ENCODE measurements around the gene NAP1L4. TPM values are rescaled to one million over a fixed set of nuclear protein-coding genes. Genes with fewer than 3 reads are reported as not detected.

NAP1L4 gene
- total and polyA plus RNA-seq, 2 donors (not counting 1 experiment from before 2014, with no cell fraction given) = 62.1 to 133 TPM

DNA sequence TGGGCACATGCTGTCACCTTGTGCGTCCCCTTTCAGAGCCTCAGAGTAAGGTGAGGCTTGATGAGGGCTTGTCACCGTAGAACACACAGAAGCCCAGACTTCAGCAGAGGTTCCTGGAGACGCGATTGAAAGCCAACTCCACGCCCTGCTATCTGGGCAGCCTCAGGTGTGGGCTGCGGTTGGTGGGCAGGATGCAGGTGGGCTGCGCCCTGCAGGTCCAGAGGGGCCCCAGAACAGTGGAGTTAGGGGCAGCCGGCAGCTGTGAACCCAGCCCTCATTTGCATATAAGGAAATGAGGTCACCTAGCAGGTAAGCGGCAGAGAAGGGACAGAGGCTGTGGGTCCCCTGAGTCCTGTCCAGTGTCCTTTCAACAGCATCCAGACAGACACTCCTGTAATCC is 78.4 kb downstream of the NAP1L4 start:
- Histone ChIP-seq H3K27me3 (replicated peaks in 1 of 4; ENCODE audit: control extremely low read depth in 1 of 4, control insufficient read depth in 3 of 4, insufficient read depth in 4 of 4, low read length in 3 of 4) (no peaks in the 10 kb centered on the region), H3K9ac (ENCODE audit: low read length) (no peak overlapping the region), H4K20me1 (ENCODE audit: control insufficient read depth, insufficient read depth, low read length, poor library complexity, severe bottlenecking) (no peaks in the 10 kb centered on the region), H3K4me1 (ENCODE audit: control insufficient read depth in 2 of 2, insufficient read depth in 2 of 2, low read length in 2 of 2) (peaks cover 12 to 18% of the 10 kb centered on the region in 2 donors), H3K4me2 (replicated peaks; ENCODE audit: low read depth, low read length, poor library complexity, severe bottlenecking) (peak overlapping the region; percentile 45), H2AFZ (ENCODE audit: insufficient read depth, low read depth, low read length, poor library complexity, severe bottlenecking) (peak overlapping the region; percentile 10), H3K27ac (ENCODE audit: low read length in 2 of 2) (no peak overlapping the region), H3K4me3 (ENCODE audit: control extremely low read depth in 1 of 5, extremely low read depth in 1 of 5, insufficient read depth in 1 of 5, low read depth in 2 of 5, low read length in 4 of 5) (no peak overlapping the region), H3K36me3 (replicated peaks in 1 of 2; ENCODE audit: control extremely low read depth in 1 of 2, control insufficient read depth in 1 of 2, extremely low read depth in 1 of 2, insufficient read depth in 2 of 2, low read length in 1 of 2) (no peaks in the 10 kb centered on the region), H3K79me2 (ENCODE audit: control insufficient read depth, insufficient read depth, low read length) (no peaks in the 10 kb centered on the region), H3K9me3 (ENCODE audit: control extremely low read depth in 1 of 3, control insufficient read depth in 2 of 3, insufficient read depth in 1 of 3, low read length in 2 of 3) (no peaks in the 10 kb centered on the region)
- Mint-ChIP-seq H3K9me3 (ENCODE audit: insufficient read depth) (no peaks in the 10 kb centered on the region), H3K27ac (no peak overlapping the region), H3K4me3 (no peak overlapping the region), H3K4me1 (peaks cover 15% of the 10 kb centered on the region), H3K27me3 (no peaks in the 10 kb centered on the region)
- ATAC-seq (ENCODE audit: low read depth) (no peak), DNase-seq (no peak)
- intact Hi-C loops (cut with micrococcal nuclease) = no loop called here
- ChIA-PET POLR2A (no interaction called here), CTCF (no interaction called here)
- TF ChIP-seq, protein P1, sequence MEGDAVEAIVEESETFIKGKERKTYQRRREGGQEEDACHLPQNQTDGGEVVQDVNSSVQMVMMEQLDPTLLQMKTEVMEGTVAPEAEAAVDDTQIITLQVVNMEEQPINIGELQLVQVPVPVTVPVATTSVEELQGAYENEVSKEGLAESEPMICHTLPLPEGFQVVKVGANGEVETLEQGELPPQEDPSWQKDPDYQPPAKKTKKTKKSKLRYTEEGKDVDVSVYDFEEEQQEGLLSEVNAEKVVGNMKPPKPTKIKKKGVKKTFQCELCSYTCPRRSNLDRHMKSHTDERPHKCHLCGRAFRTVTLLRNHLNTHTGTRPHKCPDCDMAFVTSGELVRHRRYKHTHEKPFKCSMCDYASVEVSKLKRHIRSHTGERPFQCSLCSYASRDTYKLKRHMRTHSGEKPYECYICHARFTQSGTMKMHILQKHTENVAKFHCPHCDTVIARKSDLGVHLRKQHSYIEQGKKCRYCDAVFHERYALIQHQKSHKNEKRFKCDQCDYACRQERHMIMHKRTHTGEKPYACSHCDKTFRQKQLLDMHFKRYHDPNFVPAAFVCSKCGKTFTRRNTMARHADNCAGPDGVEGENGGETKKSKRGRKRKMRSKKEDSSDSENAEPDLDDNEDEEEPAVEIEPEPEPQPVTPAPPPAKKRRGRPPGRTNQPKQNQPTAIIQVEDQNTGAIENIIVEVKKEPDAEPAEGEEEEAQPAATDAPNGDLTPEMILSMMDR (IDR thresholded peaks at IDR 0.05) = no peak
- no peak for TF ChIP-seq EZH2 (IDR thresholded peaks at IDR 0.05; ENCODE audit: borderline replicate concordance, insufficient read depth, low read depth, low read length, poor library complexity, severe bottlenecking)
- 37% methylated on average over 8 of the region's 9 CpGs for WGBS (ENCODE audit: insufficient coverage)

DNA sequence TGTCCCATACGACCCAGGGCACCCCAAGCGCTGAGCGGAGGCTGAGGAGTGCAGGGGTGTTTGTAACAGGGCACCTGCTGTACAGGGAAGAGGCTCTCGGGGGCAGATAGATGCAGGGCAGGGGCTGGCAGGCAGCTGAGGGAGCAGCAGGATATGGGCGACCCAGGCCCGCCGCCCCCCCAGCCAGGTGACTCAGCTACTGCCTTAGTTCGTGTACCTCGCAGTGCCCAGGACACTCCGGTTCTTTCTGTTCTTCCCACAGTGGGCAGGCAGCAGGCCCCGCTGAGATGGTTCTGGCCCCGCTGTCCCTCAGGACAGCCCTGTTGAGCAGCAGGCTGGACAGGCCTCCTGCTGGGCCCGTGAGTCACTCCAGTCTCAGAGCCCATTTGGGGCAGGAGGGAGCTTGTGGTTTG is 79.1 kb downstream of the NAP1L4 start:
- POLR2A ChIA-PET = no interaction called here
- DNase-seq (no peak), ATAC-seq (ENCODE audit: low read depth) (no peak)
- H3K9me3 Mint-ChIP-seq (ENCODE audit: insufficient read depth) = no peaks in the 10 kb centered on the region
- no peak overlapping the region for H3K9ac ChIP-seq (ENCODE audit: low read length)
- H2AFZ ChIP-seq (ENCODE audit: insufficient read depth, low read depth, low read length, poor library complexity, severe bottlenecking) = no peak overlapping the region
- H3K4me1 ChIP-seq (ENCODE audit: control insufficient read depth in 2 of 2, insufficient read depth in 2 of 2, low read length in 2 of 2) = peaks cover 12 to 18% of the 10 kb centered on the region in 2 donors
- H3K27ac ChIP-seq (ENCODE audit: low read length in 2 of 2) = no peak overlapping the region
- no peak overlapping the region for H3K4me3 ChIP-seq (ENCODE audit: control extremely low read depth in 1 of 5, extremely low read depth in 1 of 5, insufficient read depth in 1 of 5, low read depth in 2 of 5, low read length in 4 of 5)
- no peaks in the 10 kb centered on the region for H3K36me3 ChIP-seq (replicated peaks in 1 of 2; ENCODE audit: control extremely low read depth in 1 of 2, control insufficient read depth in 1 of 2, extremely low read depth in 1 of 2, insufficient read depth in 2 of 2, low read length in 1 of 2)
- no peaks in the 10 kb centered on the region for H3K27me3 ChIP-seq (replicated peaks in 1 of 4; ENCODE audit: control extremely low read depth in 1 of 4, control insufficient read depth in 3 of 4, insufficient read depth in 4 of 4, low read length in 3 of 4)
- TF ChIP-seq, protein P1 (IDR thresholded peaks at IDR 0.05) = no peak
- TF ChIP-seq EZH2 (IDR thresholded peaks at IDR 0.05; ENCODE audit: borderline replicate concordance, insufficient read depth, low read depth, low read length, poor library complexity, severe bottlenecking) = no peak
- CTCF ChIA-PET = interaction anchor here (1.4 kb wide), 1 partner anchor 25 kb away, joined by 3 read pairs; no protein-coding TSS in a partner anchor
- H3K4me1 Mint-ChIP-seq = peaks cover 15% of the 10 kb centered on the region
- H3K79me2 ChIP-seq (ENCODE audit: control insufficient read depth, insufficient read depth, low read length) = no peaks in the 10 kb centered on the region
- 84% methylated on average over 13 of the region's 13 CpGs for WGBS (ENCODE audit: insufficient coverage)
- H3K4me3 Mint-ChIP-seq = no peak overlapping the region
- no peaks in the 10 kb centered on the region for H4K20me1 ChIP-seq (ENCODE audit: control insufficient read depth, insufficient read depth, low read length, poor library complexity, severe bottlenecking)
- H3K27ac Mint-ChIP-seq = no peak overlapping the region
- no peaks in the 10 kb centered on the region for H3K9me3 ChIP-seq (ENCODE audit: control extremely low read depth in 1 of 3, control insufficient read depth in 2 of 3, insufficient read depth in 1 of 3, low read length in 2 of 3)
- intact Hi-C loops (cut with micrococcal nuclease) = no loop called here
- peak overlapping the region; percentile 45 for H3K4me2 ChIP-seq (replicated peaks; ENCODE audit: low read depth, low read length, poor library complexity, severe bottlenecking)
- H3K27me3 Mint-ChIP-seq = no peaks in the 10 kb centered on the region

Data from B cell (primary cell).